H1 (cell line): Measurements from ENCODE around the gene GGT6. TPM values are rescaled to one million over a fixed set of nuclear protein-coding genes. Genes with fewer than 3 reads are reported as not detected.

Source experiments
- ATF2 ChIP-seq: IDR thresholded peaks from 2 replicates; pipeline ENCODE4 v1.6.1; 2012; ENCODE audit warnings: low read length, inconsistent platforms
- BCL11A ChIP-seq, 2 experiments: IDR thresholded peaks; one replicate each; pipeline ENCODE4 v1.6.1; 2011; ENCODE audit warnings: low read depth in 2 of 2, low read length in 2 of 2, mild to moderate bottlenecking in 2 of 2
- BRCA1 ChIP-seq: IDR thresholded peaks from 2 replicates; pipeline ENCODE4 v1.6.1; 2012; ENCODE audit warnings: low read depth, low read length, improper control_type of control experiment
- CBX8 ChIP-seq: fragments of 300-800, 300-1000 bp; sonication (generic); IDR thresholded peaks from 2 replicates; pipeline ENCODE4 v1.7.1; 2016; ENCODE audit warnings: low read depth, low read length, borderline replicate concordance
- CHD7 ChIP-seq: fragments of 300-600 bp; sonication (generic); IDR thresholded peaks from 2 replicates; pipeline ENCODE4 v1.7.1; 2012; ENCODE audit warnings: low read length, moderate library complexity, mild to moderate bottlenecking, inconsistent platforms; ENCODE audit not compliant: insufficient replicate concordance
- MAX ChIP-seq: IDR thresholded peaks from 2 replicates; pipeline ENCODE4 v1.6.1; 2012; ENCODE audit warnings: inconsistent platforms
- POLR2AphosphoS5 ChIP-seq: IDR thresholded peaks from 2 replicates; pipeline ENCODE4 v1.6.1; 2011; ENCODE audit warnings: low read depth, low read length
- USF2 ChIP-seq: IDR thresholded peaks from 2 replicates; pipeline ENCODE4 v1.6.1; 2011; ENCODE audit warnings: low read length, improper control_type of control experiment
- polyA plus RNA-seq, 7 experiments: library from polyadenylated mRNA; depleted of rRNA in 3 of 7; stranded (reverse) in 5 of 7; unstranded in 2 of 7; fragments of >200 nt in 5 of 7; fragments of 200-250 nt in 2 of 7; gene quantifications; 1 replicate in 5 of 7; 2 replicates in 1 of 7; 4 replicates in 1 of 7; pipeline versions ENCODE4 v1.2.1 to v1.2.3, GENCODE V29; 2011 to 2013; ENCODE audit warnings: missing spikeins in 2 of 7, mixed read lengths in 2 of 7
- total RNA-seq: library from RNA; stranded (reverse); fragmentation: NEBNext Ultra II Directional; extraction: Animal tissue kit (Norgen Biotek cat#: 25700); gene quantifications from 2 replicates; pipeline ENCODE4 v1.2.1, GENCODE V29; 2021

The GGT6 gene
- total and polyA plus RNA-seq, 2 of the 8 experiments (the other 6 are each of a cell fraction or from before 2014, with no cell fraction given): 0.18 TPM; not detected in 1

GRCh38 chr17:4536259-4536741 lies 24.1 kb downstream of the GGT6 start (continued):
- TF ChIP-seq ATF2 (no peak; the same call in 1 of the 2 replicates), BCL11A (IDR thresholded peaks at IDR 0.05; ENCODE audit: low read depth in 2 of 2, low read length in 2 of 2) (no peak), CBX8 (no peak), BRCA1 (no peak), CHD7 (no peak), MAX (peak; percentile 72), POLR2AphosphoS5 (peak; percentile 68), USF2 (no peak)
